HG03039 (cell line): ENCODE data around the gene BBX.

Source experiments
- ATAC-seq: cut with Tn5 transposase; IDR thresholded peaks from one replicate; pipeline ENCODE4 v1.9.1; 2021; ENCODE audit warnings: mild to moderate bottlenecking, moderate library complexity; ENCODE audit not compliant: unreplicated experiment

Gene BBX

GRCh38 chr3:107643038-107643883 is 120.5 kb downstream of the BBX start:
- ATAC-seq = no peak

GRCh38 chr3:107644631-107645030 is 121.9 kb downstream of the BBX start:
- no peak for ATAC-seq

GRCh38 chr3:107650788-107651187 is 128.0 kb downstream of the BBX start:
- no peak for ATAC-seq

GRCh38 chr3:107651782-107652181 is 129.0 kb downstream of the BBX start:
- no peak for ATAC-seq

GRCh38 chr3:107654218-107654617 is 131.5 kb downstream of the BBX start:
- ATAC-seq = no peak

- ATAC-seq = no peak
These were observed 135.2 kb downstream of the BBX start for GRCh38 chr3:107657971-107658370.

GRCh38 chr3:107660306-107660976 is 137.7 kb downstream of the BBX start:
- ATAC-seq = no peak

GRCh38 chr3:107661447-107662123 is 138.8 kb downstream of the BBX start:
- ATAC-seq = no peak

GRCh38 chr3:107662124-107662507 is 139.4 kb downstream of the BBX start:
- no peak for ATAC-seq

- no peak for ATAC-seq
These were observed 139.8 kb downstream of the BBX start for GRCh38 chr3:107662586-107662985.

- no peak for ATAC-seq
These were observed 140.5 kb downstream of the BBX start for GRCh38 chr3:107663266-107663665.

GRCh38 chr3:107664614-107665013 is 141.9 kb downstream of the BBX start:
- no peak for ATAC-seq

GRCh38 chr3:107665351-107665750 is 142.6 kb downstream of the BBX start:
- ATAC-seq = no peak

GRCh38 chr3:107666853-107667252 is 144.1 kb downstream of the BBX start:
- ATAC-seq = no peak

- no peak for ATAC-seq
These were observed 145.7 kb downstream of the BBX start for GRCh38 chr3:107668416-107668815.

GRCh38 chr3:107668963-107669362 is 146.2 kb downstream of the BBX start:
- ATAC-seq = no peak

- no peak for ATAC-seq
These were observed 146.9 kb downstream of the BBX start for GRCh38 chr3:107669669-107670068.

- ATAC-seq = no peak
These were observed 148.2 kb downstream of the BBX start for GRCh38 chr3:107670986-107671385.

- ATAC-seq = no peak
These were observed 151.6 kb downstream of the BBX start for GRCh38 chr3:107674371-107674770.

GRCh38 chr3:107675233-107675900 is 152.6 kb downstream of the BBX start:
- ATAC-seq = no peak
